IPS-18a (cell line): ENCODE results near the gene OR2AK2.
"Not testable (repeated sequence)": the region's sequence is repeated elsewhere in the genome, so short reads cannot be mapped to it uniquely, and the experiment has no call there.

Experiments
- H3K27ac ChIP-seq: one replicate; pipeline ENCODE4 v1.5.1; 2013; ENCODE audit warnings: low read length
- H3K27me3 ChIP-seq: one replicate; pipeline ENCODE4 v1.6.1; 2013; ENCODE audit warnings: mild to moderate bottlenecking, low read length; ENCODE audit not compliant: control insufficient read depth, insufficient read depth
- H3K36me3 ChIP-seq: one replicate; pipeline ENCODE4 v1.6.1; 2013; ENCODE audit warnings: low read depth, low read length; ENCODE audit not compliant: control insufficient read depth
- H3K4me1 ChIP-seq: one replicate; pipeline ENCODE4 v1.6.1; 2013; ENCODE audit warnings: low read depth, low read length; ENCODE audit not compliant: control insufficient read depth
- H3K4me3 ChIP-seq: one replicate; pipeline ENCODE4 v1.5.1; 2013; ENCODE audit warnings: low read length
- H3K9ac ChIP-seq: one replicate; pipeline ENCODE4 v1.6.1; 2013; ENCODE audit warnings: mild to moderate bottlenecking, low read length, moderate library complexity
- H3K9me3 ChIP-seq: one replicate; pipeline ENCODE4 v1.6.1; 2013; ENCODE audit warnings: low read depth, low read length; ENCODE audit not compliant: control insufficient read depth

Gene OR2AK2

GRCh38 chr1:247964933-247965332 is at the start of gene OR2AK2:
Gene OR2AK2 (plus strand): TSS chr1:247965233. CDS start chr1:247965377, 144 bp downstream.
- no peaks in the 10 kb centered on the region for H3K36me3 ChIP-seq
- H3K27me3 ChIP-seq = no peaks in the 10 kb centered on the region
- H3K27ac ChIP-seq = no peak within 1 kb of the TSS
- H3K4me1 ChIP-seq = no peaks in the 10 kb centered on the region
- H3K4me3 ChIP-seq = no peak within 1 kb of the TSS
- peaks cover 51% of the 10 kb centered on the region for H3K9me3 ChIP-seq
- no peak within 1 kb of the TSS for H3K9ac ChIP-seq

- peaks cover 32% of the 10 kb centered on the region for H3K9me3 ChIP-seq
- no peaks in the 10 kb centered on the region for H3K4me1 ChIP-seq
- H3K36me3 ChIP-seq = no peaks in the 10 kb centered on the region
- H3K27me3 ChIP-seq = no peaks in the 10 kb centered on the region
- H3K9ac ChIP-seq = no peak within 1 kb of the TSS
- H3K4me3 ChIP-seq = no peak within 1 kb of the TSS
- H3K27ac ChIP-seq = no peak within 1 kb of the TSS
Measured at GRCh38 chr1:247919952-247920351, 45.1 kb upstream of the OR2AK2 start, which contains the start of gene OR2T8. Gene OR2T8 (plus strand): TSS chr1:247920252. CDS start chr1:247921018, 766 bp downstream.

- peaks cover 39% of the 10 kb centered on the region for H3K9me3 ChIP-seq
- no peak overlapping the region for H3K9ac ChIP-seq
- H3K27me3 ChIP-seq = no peaks in the 10 kb centered on the region
- H3K27ac ChIP-seq = no peak overlapping the region
- no peaks in the 10 kb centered on the region for H3K36me3 ChIP-seq
- no peaks in the 10 kb centered on the region for H3K4me1 ChIP-seq
- no peak overlapping the region for H3K4me3 ChIP-seq
Measured at GRCh38 chr1:247923941-247924340, 41.1 kb upstream of the OR2AK2 start.

GRCh38 chr1:247924868-247925267 is 40.2 kb upstream of the OR2AK2 start, which contains the start of gene OR2AJ1:
Gene OR2AJ1 (plus strand): TSS chr1:247924889. CDS start chr1:247933769, 8,880 bp downstream.
- no peak within 1 kb of the TSS for H3K9ac ChIP-seq
- peaks cover 36% of the 10 kb centered on the region for H3K9me3 ChIP-seq
- no peak within 1 kb of the TSS for H3K27ac ChIP-seq
- H3K4me3 ChIP-seq = no peak within 1 kb of the TSS
- H3K4me1 ChIP-seq = no peaks in the 10 kb centered on the region
- H3K27me3 ChIP-seq = no peaks in the 10 kb centered on the region
- H3K36me3 ChIP-seq = no peaks in the 10 kb centered on the region

- Histone ChIP-seq H3K36me3 (no peaks in the 10 kb centered on the region), H3K9ac (no peak overlapping the region), H3K4me3 (no peak overlapping the region), H3K27me3 (no peaks in the 10 kb centered on the region), H3K4me1 (no peaks in the 10 kb centered on the region), H3K9me3 (peaks cover 33% of the 10 kb centered on the region), H3K27ac (no peak overlapping the region)
Measured at GRCh38 chr1:247933989-247934388, 31.0 kb upstream of the OR2AK2 start.

GRCh38 chr1:247935781-247936180 is 29.3 kb upstream of the OR2AK2 start:
- Histone ChIP-seq H3K36me3 (no peaks in the 10 kb centered on the region), H3K9me3 (peaks cover 36% of the 10 kb centered on the region), H3K27ac (no peak overlapping the region), H3K4me3 (no peak overlapping the region), H3K4me1 (no peaks in the 10 kb centered on the region), H3K9ac (no peak overlapping the region), H3K27me3 (no peaks in the 10 kb centered on the region)

- H3K4me1 ChIP-seq = no peaks in the 10 kb centered on the region
- no peak overlapping the region for H3K9ac ChIP-seq
- H3K27ac ChIP-seq = no peak overlapping the region
- peaks cover 36% of the 10 kb centered on the region for H3K9me3 ChIP-seq
- H3K27me3 ChIP-seq = no peaks in the 10 kb centered on the region
- H3K4me3 ChIP-seq = no peak overlapping the region
- no peaks in the 10 kb centered on the region for H3K36me3 ChIP-seq
Measured at GRCh38 chr1:247936415-247936814, 28.6 kb upstream of the OR2AK2 start.

GRCh38 chr1:247936965-247937734 is 27.9 kb upstream of the OR2AK2 start:
- H3K27ac ChIP-seq, H3K27me3 ChIP-seq, H3K36me3 ChIP-seq, H3K9ac ChIP-seq, H3K4me1 ChIP-seq: not testable (repeated sequence)
- Histone ChIP-seq H3K9me3 (peaks cover 35% of the 10 kb centered on the region), H3K4me3 (peak overlapping the region; percentile 62)

- Histone ChIP-seq H3K9ac (no peak overlapping the region), H3K27ac (no peak overlapping the region), H3K36me3 (no peaks in the 10 kb centered on the region), H3K27me3 (no peaks in the 10 kb centered on the region), H3K4me3 (no peak overlapping the region), H3K4me1 (no peaks in the 10 kb centered on the region), H3K9me3 (peaks cover 50% of the 10 kb centered on the region)
Measured at GRCh38 chr1:247942624-247943023, 22.4 kb upstream of the OR2AK2 start.

- H3K4me3 ChIP-seq = no peak within 1 kb of the TSS
- no peaks in the 10 kb centered on the region for H3K36me3 ChIP-seq
- peaks cover 63% of the 10 kb centered on the region for H3K9me3 ChIP-seq
- no peak within 1 kb of the TSS for H3K9ac ChIP-seq
- no peaks in the 10 kb centered on the region for H3K27me3 ChIP-seq
- no peaks in the 10 kb centered on the region for H3K4me1 ChIP-seq
- H3K27ac ChIP-seq = no peak within 1 kb of the TSS
Measured at GRCh38 chr1:247948558-247948957, 16.5 kb upstream of the OR2AK2 start, which contains the start of gene OR2L8. Gene OR2L8 (plus strand): TSS chr1:247948858. CDS start chr1:247948858, 0 bp downstream.

GRCh38 chr1:247953408-247953807 is 11.6 kb upstream of the OR2AK2 start:
- no peaks in the 10 kb centered on the region for H3K27me3 ChIP-seq
- H3K4me1 ChIP-seq = no peaks in the 10 kb centered on the region
- H3K4me3 ChIP-seq = no peak overlapping the region
- H3K36me3 ChIP-seq = no peaks in the 10 kb centered on the region
- peaks cover 43% of the 10 kb centered on the region for H3K9me3 ChIP-seq
- H3K27ac ChIP-seq = no peak overlapping the region
- no peak overlapping the region for H3K9ac ChIP-seq

- H3K9ac ChIP-seq = no peak overlapping the region
- H3K36me3 ChIP-seq = no peaks in the 10 kb centered on the region
- peaks cover 39% of the 10 kb centered on the region for H3K9me3 ChIP-seq
- no peak overlapping the region for H3K27ac ChIP-seq
- no peak overlapping the region for H3K4me3 ChIP-seq
- no peaks in the 10 kb centered on the region for H3K27me3 ChIP-seq
- no peaks in the 10 kb centered on the region for H3K4me1 ChIP-seq
Measured at GRCh38 chr1:247961791-247962190, 3.2 kb upstream of the OR2AK2 start.
